HepG2 (cell line): ENCODE results near the gene ABCA2. TPM values are rescaled to one million over a fixed set of nuclear protein-coding genes. Genes with fewer than 3 reads are reported as not detected.

ENCODE experiments used
- CAMTA2 ChIP-seq: sonication (generic); formaldehyde crosslinking; IDR thresholded peaks from 2 replicates; pipeline ENCODE4 v1.4.0; 2020; ENCODE audit warnings: mild to moderate bottlenecking, missing genetic modification reagents, borderline replicate concordance
- HCFC1 ChIP-seq: fragments of 150-350 bp; IDR thresholded peaks from 2 replicates; pipeline ENCODE4 v1.6.1; 2014; ENCODE audit warnings: low read depth, low read length
- HNF4A ChIP-seq: sonication (generic); formaldehyde crosslinking; IDR thresholded peaks from 2 replicates; pipeline ENCODE4 v1.4.0; 2020; ENCODE audit warnings: missing genetic modification reagents
- SMAD1 ChIP-seq: sonication (generic); formaldehyde crosslinking; IDR thresholded peaks from 2 replicates; pipeline ENCODE4 v1.4.0; 2020; ENCODE audit warnings: missing genetic modification reagents, low read depth, mild to moderate bottlenecking, borderline replicate concordance
- SMAD9 ChIP-seq: sonication (generic); formaldehyde crosslinking; IDR thresholded peaks from 2 replicates; pipeline ENCODE4 v1.5.1; 2020; ENCODE audit warnings: mild to moderate bottlenecking, missing genetic modification reagents
- YEATS2 ChIP-seq: sonication (generic); formaldehyde crosslinking; IDR thresholded peaks from 2 replicates; pipeline ENCODE4 v1.4.0; 2020; ENCODE audit warnings: missing genetic modification reagents, borderline replicate concordance
- YY1 ChIP-seq: IDR thresholded peaks from 2 replicates; pipeline ENCODE4 v1.6.1; 2011; ENCODE audit warnings: low read length, low read depth, moderate library complexity, mild to moderate bottlenecking; ENCODE audit not compliant: insufficient read depth, insufficient replicate concordance
- ZC3H4 ChIP-seq: sonication (generic); formaldehyde crosslinking; IDR thresholded peaks from 2 replicates; pipeline ENCODE4 v1.4.0; 2020; ENCODE audit warnings: missing genetic modification reagents, borderline replicate concordance
- ZNF34 ChIP-seq: sonication (generic); formaldehyde crosslinking; IDR thresholded peaks from 2 replicates; pipeline ENCODE4 v1.4.0; 2020; ENCODE audit warnings: mild to moderate bottlenecking, missing genetic modification reagents, borderline replicate concordance
- ZNF484 ChIP-seq: sonication (generic); formaldehyde crosslinking; IDR thresholded peaks from 2 replicates; pipeline ENCODE4 v1.5.1; 2020; ENCODE audit warnings: mild to moderate bottlenecking, low read depth, missing genetic modification reagents, borderline replicate concordance
- ZNF660 ChIP-seq: sonication (generic); formaldehyde crosslinking; IDR thresholded peaks from 2 replicates; pipeline ENCODE4 v1.5.1; 2020; ENCODE audit warnings: mild to moderate bottlenecking, low read depth, missing genetic modification reagents, borderline replicate concordance
- ZSCAN29 ChIP-seq: sonication (generic); formaldehyde crosslinking; conservative IDR thresholded peaks from 2 replicates; pipeline ENCODE4 v1.4.0; 2020; ENCODE audit warnings: mild to moderate bottlenecking, missing genetic modification reagents
- polyA plus RNA-seq, 8 experiments: library from polyadenylated mRNA; depleted of rRNA in 3 of 8; stranded (reverse) in 7 of 8; unstranded in 1 of 8; fragments of >200 nt; fragmentation: Illumina TruSeq in 4 of 8; extraction: Trizol in 4 of 8; gene quantifications; 2 replicates each; pipeline versions ENCODE4 v1.2.1 to v1.2.3, GENCODE V29; 2011 to 2016; ENCODE audit warnings: low read depth in 4 of 8, missing spikeins in 1 of 8, mixed read lengths in 1 of 8; ENCODE audit not compliant: insufficient read depth in 1 of 8
- total RNA-seq, 5 experiments: library from RNA; depleted of rRNA; stranded (reverse); fragments of >200 nt; fragmentation: Illumina TruSeq; extraction: Trizol; gene quantifications; 2 replicates each; pipeline ENCODE4 v1.2.3, GENCODE V29; 2016; ENCODE audit warnings: low read depth in 1 of 5
- TF ChIP-seq, protein P1 (sequence below): sonication (generic); formaldehyde crosslinking; IDR thresholded peaks from 2 replicates; pipeline ENCODE4 v1.5.0; 2020; ENCODE audit warnings: mild to moderate bottlenecking, missing genetic modification reagents, borderline replicate concordance
- TF ChIP-seq, protein P2 (sequence below): sonication (generic); formaldehyde crosslinking; IDR thresholded peaks from 2 replicates; pipeline ENCODE4 v1.8.1; 2023; ENCODE audit warnings: mild to moderate bottlenecking, missing genetic modification reagents
- TF ChIP-seq, protein P3 (sequence below): sonication (generic); formaldehyde crosslinking; IDR thresholded peaks from 2 replicates; pipeline ENCODE4 v1.5.1; 2020; ENCODE audit warnings: mild to moderate bottlenecking, moderate library complexity, missing genetic modification reagents
- TF ChIP-seq, protein P4 (sequence below): sonication (generic); formaldehyde crosslinking; IDR thresholded peaks from 2 replicates; pipeline ENCODE4 v1.5.0; 2020; ENCODE audit warnings: mild to moderate bottlenecking, missing genetic modification reagents, borderline replicate concordance

The ABCA2 gene
- total and polyA plus RNA-seq, 2 of the 13 experiments (the other 11 are each of a cell fraction or from before 2014, with no cell fraction given) = 2.9 to 19.2 TPM

DNA sequence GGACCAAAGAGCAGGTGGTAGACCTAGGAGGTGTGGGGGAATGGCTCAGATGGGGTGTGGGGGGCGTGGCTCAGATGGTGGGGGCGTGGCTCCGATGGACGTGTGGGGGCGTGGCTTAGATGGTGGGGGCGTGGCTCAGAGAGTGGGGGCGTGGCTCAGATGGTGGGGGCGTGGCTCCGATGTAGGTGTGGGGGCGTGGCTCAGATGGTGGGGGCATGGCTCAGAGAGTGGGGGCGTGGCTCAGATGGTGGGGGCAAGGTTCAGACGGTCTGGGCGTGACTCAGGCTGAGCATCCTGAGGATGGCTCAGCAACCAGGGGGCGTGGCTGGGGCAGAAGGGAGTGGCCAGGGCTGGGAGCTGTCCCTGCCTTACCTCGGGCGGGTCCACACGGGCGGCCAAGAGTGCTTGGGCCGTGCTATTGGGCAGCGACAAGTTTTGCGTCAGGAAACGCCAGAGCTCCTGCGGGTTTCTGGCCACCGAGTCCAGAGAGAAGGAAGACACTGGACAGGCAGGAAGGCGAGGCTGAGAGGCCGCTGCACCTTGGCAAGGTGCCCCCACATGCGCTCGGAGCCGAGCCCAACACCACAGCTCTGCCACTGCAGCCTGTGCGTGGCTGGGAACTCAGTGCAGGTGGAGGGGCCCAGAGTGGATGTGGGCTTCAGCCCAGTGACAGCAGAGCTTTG lies 5.9 kb downstream of the ABCA2 start (continued):
- TF ChIP-seq CAMTA2 (CRISPR knock-in tag) (no peak), ZNF34 (CRISPR knock-in tag) (no peak), YEATS2 (CRISPR knock-in tag) (no peak), ZSCAN29 (CRISPR knock-in tag) (no peak), SMAD1 (no peak), SMAD9 (CRISPR knock-in tag) (no peak), ZNF660 (CRISPR knock-in tag) (no peak), YY1 (peak; percentile 22), ZC3H4 (CRISPR knock-in tag) (no peak), HNF4A (CRISPR knock-in tag) (0 out of 2 replicates have a peak, but pooled peaks have one; percentile 17), ZNF484 (CRISPR knock-in tag) (no peak), HCFC1 (no peak)
- TF ChIP-seq, protein P1, sequence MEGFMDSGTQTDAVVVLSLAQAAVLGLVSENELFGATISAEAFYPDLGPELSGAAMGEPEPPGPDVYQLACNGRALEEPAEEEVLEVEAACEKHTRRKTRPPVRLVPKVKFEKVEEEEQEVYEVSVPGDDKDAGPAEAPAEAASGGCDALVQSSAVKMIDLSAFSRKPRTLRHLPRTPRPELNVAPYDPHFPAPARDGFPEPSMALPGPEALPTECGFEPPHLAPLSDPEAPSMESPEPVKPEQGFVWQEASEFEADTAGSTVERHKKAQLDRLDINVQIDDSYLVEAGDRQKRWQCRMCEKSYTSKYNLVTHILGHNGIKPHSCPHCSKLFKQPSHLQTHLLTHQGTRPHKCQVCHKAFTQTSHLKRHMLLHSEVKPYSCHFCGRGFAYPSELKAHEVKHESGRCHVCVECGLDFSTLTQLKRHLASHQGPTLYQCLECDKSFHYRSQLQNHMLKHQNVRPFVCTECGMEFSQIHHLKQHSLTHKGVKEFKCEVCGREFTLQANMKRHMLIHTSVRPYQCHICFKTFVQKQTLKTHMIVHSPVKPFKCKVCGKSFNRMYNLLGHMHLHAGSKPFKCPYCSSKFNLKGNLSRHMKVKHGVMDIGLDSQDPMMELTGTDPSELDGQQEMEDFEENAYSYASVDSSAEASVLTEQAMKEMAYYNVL (CRISPR knock-in tag) = no peak
- TF ChIP-seq, protein P2, sequence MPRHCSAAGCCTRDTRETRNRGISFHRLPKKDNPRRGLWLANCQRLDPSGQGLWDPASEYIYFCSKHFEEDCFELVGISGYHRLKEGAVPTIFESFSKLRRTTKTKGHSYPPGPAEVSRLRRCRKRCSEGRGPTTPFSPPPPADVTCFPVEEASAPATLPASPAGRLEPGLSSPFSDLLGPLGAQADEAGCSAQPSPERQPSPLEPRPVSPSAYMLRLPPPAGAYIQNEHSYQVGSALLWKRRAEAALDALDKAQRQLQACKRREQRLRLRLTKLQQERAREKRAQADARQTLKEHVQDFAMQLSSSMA (CRISPR knock-in tag) = no peak
- TF ChIP-seq, protein P3, sequence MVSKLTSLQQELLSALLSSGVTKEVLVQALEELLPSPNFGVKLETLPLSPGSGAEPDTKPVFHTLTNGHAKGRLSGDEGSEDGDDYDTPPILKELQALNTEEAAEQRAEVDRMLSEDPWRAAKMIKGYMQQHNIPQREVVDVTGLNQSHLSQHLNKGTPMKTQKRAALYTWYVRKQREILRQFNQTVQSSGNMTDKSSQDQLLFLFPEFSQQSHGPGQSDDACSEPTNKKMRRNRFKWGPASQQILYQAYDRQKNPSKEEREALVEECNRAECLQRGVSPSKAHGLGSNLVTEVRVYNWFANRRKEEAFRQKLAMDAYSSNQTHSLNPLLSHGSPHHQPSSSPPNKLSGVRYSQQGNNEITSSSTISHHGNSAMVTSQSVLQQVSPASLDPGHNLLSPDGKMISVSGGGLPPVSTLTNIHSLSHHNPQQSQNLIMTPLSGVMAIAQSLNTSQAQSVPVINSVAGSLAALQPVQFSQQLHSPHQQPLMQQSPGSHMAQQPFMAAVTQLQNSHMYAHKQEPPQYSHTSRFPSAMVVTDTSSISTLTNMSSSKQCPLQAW = 0 out of 2 replicates have a peak, but pooled peaks have one; percentile 34
- TF ChIP-seq, protein P4, sequence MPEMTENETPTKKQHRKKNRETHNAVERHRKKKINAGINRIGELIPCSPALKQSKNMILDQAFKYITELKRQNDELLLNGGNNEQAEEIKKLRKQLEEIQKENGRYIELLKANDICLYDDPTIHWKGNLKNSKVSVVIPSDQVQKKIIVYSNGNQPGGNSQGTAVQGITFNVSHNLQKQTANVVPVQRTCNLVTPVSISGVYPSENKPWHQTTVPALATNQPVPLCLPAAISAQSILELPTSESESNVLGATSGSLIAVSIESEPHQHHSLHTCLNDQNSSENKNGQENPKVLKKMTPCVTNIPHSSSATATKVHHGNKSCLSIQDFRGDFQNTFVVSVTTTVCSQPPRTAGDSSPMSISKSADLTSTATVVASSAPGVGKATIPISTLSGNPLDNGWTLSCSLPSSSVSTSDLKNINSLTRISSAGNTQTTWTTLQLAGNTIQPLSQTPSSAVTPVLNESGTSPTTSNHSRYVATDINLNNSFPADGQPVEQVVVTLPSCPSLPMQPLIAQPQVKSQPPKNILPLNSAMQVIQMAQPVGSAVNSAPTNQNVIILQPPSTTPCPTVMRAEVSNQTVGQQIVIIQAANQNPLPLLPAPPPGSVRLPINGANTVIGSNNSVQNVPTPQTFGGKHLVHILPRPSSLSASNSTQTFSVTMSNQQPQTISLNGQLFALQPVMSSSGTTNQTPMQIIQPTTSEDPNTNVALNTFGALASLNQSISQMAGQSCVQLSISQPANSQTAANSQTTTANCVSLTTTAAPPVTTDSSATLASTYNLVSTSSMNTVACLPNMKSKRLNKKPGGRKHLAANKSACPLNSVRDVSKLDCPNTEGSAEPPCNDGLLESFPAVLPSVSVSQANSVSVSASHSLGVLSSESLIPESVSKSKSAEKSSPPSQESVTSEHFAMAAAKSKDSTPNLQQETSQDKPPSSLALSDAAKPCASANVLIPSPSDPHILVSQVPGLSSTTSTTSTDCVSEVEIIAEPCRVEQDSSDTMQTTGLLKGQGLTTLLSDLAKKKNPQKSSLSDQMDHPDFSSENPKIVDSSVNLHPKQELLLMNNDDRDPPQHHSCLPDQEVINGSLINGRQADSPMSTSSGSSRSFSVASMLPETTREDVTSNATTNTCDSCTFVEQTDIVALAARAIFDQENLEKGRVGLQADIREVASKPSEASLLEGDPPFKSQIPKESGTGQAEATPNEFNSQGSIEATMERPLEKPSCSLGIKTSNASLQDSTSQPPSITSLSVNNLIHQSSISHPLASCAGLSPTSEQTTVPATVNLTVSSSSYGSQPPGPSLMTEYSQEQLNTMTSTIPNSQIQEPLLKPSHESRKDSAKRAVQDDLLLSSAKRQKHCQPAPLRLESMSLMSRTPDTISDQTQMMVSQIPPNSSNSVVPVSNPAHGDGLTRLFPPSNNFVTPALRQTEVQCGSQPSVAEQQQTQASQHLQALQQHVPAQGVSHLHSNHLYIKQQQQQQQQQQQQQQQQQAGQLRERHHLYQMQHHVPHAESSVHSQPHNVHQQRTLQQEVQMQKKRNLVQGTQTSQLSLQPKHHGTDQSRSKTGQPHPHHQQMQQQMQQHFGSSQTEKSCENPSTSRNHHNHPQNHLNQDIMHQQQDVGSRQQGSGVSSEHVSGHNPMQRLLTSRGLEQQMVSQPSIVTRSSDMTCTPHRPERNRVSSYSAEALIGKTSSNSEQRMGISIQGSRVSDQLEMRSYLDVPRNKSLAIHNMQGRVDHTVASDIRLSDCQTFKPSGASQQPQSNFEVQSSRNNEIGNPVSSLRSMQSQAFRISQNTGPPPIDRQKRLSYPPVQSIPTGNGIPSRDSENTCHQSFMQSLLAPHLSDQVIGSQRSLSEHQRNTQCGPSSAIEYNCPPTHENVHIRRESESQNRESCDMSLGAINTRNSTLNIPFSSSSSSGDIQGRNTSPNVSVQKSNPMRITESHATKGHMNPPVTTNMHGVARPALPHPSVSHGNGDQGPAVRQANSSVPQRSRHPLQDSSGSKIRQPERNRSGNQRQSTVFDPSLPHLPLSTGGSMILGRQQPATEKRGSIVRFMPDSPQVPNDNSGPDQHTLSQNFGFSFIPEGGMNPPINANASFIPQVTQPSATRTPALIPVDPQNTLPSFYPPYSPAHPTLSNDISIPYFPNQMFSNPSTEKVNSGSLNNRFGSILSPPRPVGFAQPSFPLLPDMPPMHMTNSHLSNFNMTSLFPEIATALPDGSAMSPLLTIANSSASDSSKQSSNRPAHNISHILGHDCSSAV (CRISPR knock-in tag) = no peak
